ENCODE measurements around the gene SYT11.
"Not testable (repeated sequence)": the region's sequence is repeated elsewhere in the genome, so short reads cannot be mapped to it uniquely, and the experiment has no call there.

Gene SYT11

GRCh38 chr1:155861896-155862295, 2.5 kb downstream of the SYT11 start:
- DNase-seq, result no peak

- DNase-seq, result no peak
These were observed 5.0 kb downstream of the SYT11 start for GRCh38 chr1:155864393-155864792.

GRCh38 chr1:155867766-155868165, 8.4 kb downstream of the SYT11 start:
- DNase-seq, result no peak

GRCh38 chr1:155871390-155871789, 12.0 kb downstream of the SYT11 start:
- DNase-seq, result peak; percentile 73

- no peak for DNase-seq
These were observed 13.2 kb downstream of the SYT11 start for GRCh38 chr1:155872527-155872926.

- DNase-seq, result no peak
These were observed 14.5 kb downstream of the SYT11 start for GRCh38 chr1:155873860-155874259.

- DNase-seq, result no peak
These were observed 18.6 kb downstream of the SYT11 start for GRCh38 chr1:155877945-155878344.

GRCh38 chr1:155880251-155880650, 20.9 kb downstream of the SYT11 start:
- no peak for DNase-seq

GRCh38 chr1:155880950-155881349, 21.6 kb downstream of the SYT11 start:
- DNase-seq, result no peak

- no peak for DNase-seq
These were observed 22.9 kb downstream of the SYT11 start for GRCh38 chr1:155882235-155882634.

- DNase-seq, result no peak
These were observed 23.4 kb downstream of the SYT11 start for GRCh38 chr1:155882766-155883165.

- no peak for DNase-seq
These were observed 24.9 kb downstream of the SYT11 start for GRCh38 chr1:155884031-155884960.

GRCh38 chr1:155884982-155885381, 25.6 kb downstream of the SYT11 start:
- DNase-seq, result no peak

GRCh38 chr1:155888481-155888880, 29.1 kb downstream of the SYT11 start:
- no peak for DNase-seq

GRCh38 chr1:155889566-155889965, 30.2 kb downstream of the SYT11 start:
- DNase-seq, result no peak

- DNase-seq, result no peak
These were observed 30.9 kb downstream of the SYT11 start for GRCh38 chr1:155890251-155890650.

- DNase-seq, result no peak
These were observed 33.4 kb downstream of the SYT11 start for GRCh38 chr1:155892796-155893195.

GRCh38 chr1:155893389-155894142, 34.2 kb downstream of the SYT11 start:
- DNase-seq, result no peak

- DNase-seq, result not testable (repeated sequence)
These were observed 36.2 kb downstream of the SYT11 start for GRCh38 chr1:155895617-155896016.

GRCh38 chr1:155896476-155896875, 37.1 kb downstream of the SYT11 start:
- DNase-seq, result not testable (repeated sequence)

GRCh38 chr1:155897746-155898145, 38.4 kb downstream of the SYT11 start:
- DNase-seq, result no peak

GRCh38 chr1:155898888-155899287, 39.5 kb downstream of the SYT11 start:
- DNase-seq, result no peak

GRCh38 chr1:155899683-155900082, 40.3 kb downstream of the SYT11 start:
- DNase-seq, result no peak

- no peak for DNase-seq
These were observed 40.8 kb downstream of the SYT11 start for GRCh38 chr1:155900161-155900560.
